ENCODE results near the gene USP38.

DNA sequence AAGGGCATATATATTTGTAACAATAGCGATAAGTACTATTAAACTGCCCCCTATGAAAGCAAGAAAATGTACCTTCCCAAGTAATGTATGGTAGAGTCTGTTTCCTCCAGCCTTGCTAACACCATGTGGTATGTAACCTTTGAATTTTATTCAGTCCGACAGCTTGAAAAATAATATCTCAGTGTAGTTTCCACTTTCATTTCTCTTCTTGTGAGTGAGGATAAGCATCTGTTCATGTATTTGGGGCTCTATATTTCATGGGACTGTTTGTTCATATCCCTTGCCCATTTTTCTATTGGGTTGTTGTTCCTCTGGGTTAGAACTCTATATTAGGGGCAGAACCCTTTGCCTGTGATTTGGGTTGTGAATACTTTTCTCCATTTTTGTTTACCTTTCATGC lies 58.3 kb downstream of the USP38 start:
- TF ChIP-seq, protein P1, sequence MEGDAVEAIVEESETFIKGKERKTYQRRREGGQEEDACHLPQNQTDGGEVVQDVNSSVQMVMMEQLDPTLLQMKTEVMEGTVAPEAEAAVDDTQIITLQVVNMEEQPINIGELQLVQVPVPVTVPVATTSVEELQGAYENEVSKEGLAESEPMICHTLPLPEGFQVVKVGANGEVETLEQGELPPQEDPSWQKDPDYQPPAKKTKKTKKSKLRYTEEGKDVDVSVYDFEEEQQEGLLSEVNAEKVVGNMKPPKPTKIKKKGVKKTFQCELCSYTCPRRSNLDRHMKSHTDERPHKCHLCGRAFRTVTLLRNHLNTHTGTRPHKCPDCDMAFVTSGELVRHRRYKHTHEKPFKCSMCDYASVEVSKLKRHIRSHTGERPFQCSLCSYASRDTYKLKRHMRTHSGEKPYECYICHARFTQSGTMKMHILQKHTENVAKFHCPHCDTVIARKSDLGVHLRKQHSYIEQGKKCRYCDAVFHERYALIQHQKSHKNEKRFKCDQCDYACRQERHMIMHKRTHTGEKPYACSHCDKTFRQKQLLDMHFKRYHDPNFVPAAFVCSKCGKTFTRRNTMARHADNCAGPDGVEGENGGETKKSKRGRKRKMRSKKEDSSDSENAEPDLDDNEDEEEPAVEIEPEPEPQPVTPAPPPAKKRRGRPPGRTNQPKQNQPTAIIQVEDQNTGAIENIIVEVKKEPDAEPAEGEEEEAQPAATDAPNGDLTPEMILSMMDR (conservative IDR thresholded peaks at IDR 0.05; ENCODE audit: low read depth, low read length), result no peak
- TF ChIP-seq EZH2 (IDR thresholded peaks at IDR 0.05; ENCODE audit: borderline replicate concordance, low read depth, low read length, poor library complexity, severe bottlenecking), result no peak
